Stimulated activated CD8-positive, alpha-beta memory T cell treated with anti-CD3 and anti-CD28 coated beads, Interleukin-7, amount 100 ng/mL, for 24 hours (primary cell): ENCODE results near the gene CREM.
"Not testable (repeated sequence)": the region's sequence is repeated elsewhere in the genome, so short reads cannot be mapped to it uniquely, and the experiment has no call there.

ENCODE experiments used
- DNase-seq: peaks from one replicate; pipeline ENCODE4 v3.0.0-alpha.2; 2020; ENCODE audit warnings: low read depth

CREM gene

DNA sequence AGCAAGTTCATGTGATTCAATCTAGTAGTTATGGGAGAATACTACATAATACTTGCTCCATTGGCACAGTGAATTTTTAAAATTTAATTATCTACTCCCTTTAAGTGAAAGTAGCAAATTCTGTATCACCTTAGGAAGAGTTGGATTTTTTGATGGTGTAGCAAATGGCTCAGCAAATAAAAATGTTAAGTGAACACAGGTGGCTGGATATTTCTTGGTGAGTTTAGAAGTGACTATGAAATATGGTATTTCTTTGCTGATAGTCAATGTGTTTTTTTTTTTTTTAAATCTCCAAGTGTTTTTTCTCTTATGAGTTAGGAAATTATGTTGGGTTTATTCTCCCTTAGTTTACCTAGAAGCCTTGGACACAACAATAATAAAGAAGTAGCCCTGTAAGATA, 67.8 kb downstream of the CREM start:
- DNase-seq, result no peak

DNA sequence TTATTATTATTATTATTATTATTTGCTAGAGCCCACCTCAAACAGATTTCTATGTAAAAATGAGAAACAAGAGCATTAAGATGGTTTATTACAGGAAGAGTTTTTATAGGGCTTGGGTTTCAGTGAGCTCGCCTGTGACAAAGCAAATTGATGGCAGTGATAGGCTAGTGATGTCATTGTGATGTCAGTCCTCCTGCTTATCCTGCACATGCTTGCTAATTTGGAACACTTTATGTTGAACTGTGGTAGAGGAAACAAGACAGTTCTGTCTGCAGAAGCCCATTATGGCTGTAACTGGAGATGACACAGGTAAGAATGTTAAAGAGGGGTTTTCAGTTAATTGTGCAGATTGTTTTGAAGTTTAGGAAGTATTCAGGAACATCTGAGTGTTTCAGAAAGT, 68.3 kb downstream of the CREM start:
- DNase-seq, result no peak

DNA sequence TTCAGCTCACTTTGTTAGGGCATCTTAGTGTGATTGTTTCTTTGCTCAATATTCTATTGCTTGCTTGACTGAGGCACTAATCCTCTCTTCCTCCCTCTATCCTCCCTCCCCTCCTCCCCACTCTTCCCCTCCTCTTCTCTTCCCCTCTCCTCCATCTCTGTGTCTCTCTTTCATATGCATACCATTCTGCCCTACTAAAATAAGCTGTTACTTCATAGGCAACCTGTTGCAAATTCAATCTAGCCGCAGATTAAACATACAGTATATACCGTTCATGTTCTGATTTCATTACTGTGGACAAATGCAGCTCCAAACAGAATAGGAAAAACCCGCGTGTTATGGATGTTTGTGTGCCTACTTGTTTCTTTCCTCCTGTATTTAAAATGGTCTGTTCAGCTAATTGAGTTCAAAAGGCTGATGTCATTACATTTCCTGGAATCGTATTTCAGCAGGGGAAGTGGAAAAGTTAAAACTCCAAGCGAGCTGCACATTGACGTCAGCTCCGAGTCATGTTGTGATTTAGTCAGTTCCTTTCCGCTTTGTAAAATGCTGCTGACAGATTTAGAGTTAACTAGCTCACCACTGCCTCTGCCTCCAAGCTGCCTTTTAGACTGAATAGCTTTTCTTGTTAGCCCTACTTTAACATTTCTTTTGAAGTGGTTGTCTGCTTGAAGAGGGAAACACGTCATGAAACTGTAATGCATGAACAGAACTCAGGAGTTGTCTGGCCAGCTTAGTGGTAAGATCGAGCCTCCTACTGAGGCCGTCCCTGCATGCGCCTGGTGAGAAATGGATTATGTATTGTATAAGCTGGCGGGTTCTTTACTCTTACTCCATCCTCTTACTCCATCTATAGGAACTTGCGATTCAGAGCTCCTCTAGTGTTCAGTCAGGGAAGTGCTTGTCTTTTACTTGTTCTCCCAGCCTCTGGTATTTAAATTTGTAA, 69.0 kb downstream of the CREM start:
- peak; percentile 35 for DNase-seq

DNA sequence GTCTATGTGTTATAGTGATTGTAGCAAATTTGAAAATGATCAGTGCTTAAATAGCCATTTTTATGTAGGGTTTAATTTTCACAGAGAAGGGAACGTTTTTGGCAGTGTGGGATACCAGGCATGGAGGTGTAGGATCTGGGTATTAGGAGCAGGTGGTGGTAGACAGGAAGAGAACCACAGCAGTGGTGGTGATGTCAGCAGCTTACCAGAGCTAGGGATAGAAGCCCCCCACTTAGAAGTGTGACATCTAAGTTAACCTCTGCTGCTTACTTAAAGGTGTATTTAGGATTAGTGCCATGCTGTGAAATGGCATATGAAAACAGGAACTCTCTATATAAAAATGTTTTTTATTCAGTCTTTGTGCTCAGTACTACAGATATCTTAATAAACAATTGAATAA, 73.8 kb downstream of the CREM start:
- no peak for DNase-seq

DNA sequence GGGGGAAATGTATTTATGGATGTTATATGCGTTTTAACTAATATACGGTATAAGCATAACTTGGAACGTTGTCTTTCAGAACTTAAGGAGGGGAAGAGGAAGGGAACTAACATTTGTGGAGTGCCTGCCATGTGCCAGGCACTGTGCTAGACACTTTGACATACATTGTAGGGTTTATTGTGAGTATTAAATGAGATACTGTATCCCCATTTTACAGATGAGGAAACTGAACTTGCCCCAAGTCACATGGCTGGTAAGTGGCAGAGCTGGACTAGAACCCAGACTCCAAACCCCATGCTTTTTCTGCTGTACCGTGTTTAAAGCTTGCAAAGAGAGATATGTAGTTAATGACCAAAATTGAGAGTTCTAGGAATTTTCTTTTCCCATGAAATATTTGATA, 74.6 kb downstream of the CREM start:
- DNase-seq, result no peak

DNA sequence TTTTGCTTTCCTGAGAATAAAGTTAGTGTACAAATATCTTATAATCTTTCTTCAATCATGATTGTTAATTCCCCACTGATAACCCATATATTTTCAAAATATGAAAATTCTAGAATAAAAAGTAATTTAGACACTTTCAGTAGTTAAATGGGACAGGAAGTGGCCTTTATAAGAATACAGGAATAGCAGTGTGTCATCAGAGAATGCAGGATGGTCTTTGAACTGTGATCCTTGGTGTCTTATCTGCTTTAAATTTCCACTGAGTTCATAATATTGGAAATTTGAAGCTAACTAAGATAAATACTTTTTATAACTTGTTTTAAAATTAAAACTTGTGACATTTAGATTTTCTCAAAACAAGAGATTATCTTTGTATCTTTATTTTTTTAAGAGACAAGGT, 75.4 kb downstream of the CREM start:
- no peak for DNase-seq

DNA sequence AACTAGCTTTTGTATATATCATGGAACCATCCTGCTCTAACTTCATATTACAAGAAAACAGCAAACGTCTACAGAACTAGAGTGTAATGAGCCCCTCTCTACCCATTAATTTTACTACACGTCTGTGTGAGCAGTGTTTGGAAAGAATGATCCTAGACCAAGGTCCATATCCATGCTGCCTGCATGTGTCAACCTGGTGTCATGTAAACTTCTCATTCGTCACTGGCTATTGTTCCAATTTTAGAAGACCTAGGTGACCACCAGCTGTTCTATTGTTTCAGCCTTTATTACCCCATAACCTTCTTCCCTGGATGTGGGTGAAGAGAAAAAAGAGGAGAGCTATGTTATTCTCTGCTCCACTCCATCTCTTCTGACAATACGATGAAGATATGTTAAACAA, 77.1 kb downstream of the CREM start:
- DNase-seq, result no peak

DNA sequence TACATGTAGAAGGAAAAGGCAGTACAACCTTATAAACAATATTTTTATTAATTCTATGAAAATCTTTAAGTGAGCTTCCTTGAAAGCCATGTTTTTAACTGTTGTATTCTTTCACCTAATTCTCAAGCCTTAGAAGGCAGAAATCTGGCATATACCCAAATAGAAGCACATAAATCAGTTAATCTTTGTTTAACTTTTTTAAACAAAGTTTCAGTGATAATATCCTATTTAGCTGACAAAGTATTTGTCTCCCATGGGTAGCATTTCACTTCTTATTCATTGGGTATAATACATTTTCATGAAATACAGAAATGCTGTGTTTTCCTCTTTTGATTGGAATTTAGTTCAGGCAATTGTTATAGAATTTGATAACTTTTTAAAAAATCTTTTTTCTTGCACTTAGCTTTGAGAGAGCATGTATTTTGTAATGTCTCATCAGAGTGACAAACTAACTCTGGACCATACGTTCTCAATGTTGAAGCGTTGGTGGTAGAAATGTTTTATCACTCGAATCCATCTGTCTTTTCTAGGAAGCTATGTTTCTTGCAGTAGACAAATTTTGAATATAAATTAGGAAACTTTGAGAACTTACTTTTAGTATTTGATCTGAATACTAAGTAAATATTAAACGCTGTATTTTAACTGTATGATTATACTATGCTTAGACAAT, 78.1 kb downstream of the CREM start:
- DNase-seq, result no peak

DNA sequence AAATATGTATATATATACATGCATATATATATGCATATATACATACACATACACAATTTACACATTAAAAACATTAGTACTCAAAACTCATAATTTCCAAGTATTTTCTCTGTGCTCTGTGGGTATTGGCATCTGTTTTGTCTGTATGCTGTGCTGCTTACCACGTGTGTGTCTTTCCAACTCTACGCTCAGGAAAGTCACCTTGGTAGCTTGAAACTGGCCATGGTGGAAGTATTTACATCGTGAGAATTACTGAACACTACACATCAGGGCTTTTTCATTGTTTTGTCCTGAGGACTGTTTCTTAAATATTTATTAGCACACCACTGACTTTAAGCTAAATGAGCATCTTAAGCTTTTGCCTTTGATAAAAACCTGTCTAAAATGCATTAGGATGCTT, 79.6 kb downstream of the CREM start:
- no peak for DNase-seq

DNA sequence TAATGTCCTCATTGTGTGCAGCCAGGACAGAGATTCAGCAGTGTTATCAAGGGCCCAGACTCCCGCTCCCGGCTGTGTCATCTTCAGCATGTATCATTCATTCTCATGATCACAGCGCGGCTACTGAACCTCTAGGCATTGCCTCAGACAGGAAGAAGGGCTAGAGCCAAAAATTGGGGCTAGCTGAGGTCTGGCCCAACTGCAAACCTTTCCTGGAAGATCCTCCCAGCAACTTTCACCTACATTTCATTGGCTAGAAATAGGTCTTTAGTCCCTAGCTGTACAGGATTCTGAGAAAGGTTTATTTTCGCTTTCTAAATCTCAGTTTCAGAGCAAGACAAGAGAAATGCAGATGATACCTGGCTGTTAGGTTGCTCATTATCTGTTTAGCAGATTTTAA, 81.9 kb downstream of the CREM start:
- DNase-seq, result no peak

DNA sequence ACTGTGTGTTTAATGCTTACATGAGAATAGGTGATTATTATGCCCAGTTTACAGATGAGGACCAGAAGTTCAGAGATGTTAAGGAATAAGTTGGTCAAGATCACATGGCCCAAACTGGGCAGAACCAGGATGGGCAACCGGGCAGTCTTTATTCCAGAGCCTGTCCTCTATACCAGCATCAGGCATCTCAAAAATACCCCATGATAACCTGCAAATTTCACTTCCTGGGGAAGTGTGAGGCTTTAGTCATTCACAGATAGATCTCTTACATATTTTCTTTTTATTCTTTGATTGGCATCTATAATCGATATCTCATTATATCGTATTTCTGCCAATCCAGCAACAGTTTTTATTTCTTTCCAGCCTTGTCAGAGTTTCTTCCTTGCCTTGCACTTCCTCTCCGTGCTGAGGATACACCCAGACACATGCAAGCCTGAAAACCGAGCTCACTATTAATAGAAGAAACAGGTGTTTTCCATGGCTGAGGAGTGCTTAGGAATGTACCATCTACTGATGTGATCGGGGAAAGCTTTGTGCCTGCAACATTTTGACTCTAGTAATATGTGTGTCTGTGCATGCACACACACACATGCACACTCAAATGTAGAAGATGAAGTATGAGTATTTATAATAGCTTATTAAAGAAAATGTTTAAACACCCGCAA, 82.4 kb downstream of the CREM start:
- DNase-seq, result no peak

DNA sequence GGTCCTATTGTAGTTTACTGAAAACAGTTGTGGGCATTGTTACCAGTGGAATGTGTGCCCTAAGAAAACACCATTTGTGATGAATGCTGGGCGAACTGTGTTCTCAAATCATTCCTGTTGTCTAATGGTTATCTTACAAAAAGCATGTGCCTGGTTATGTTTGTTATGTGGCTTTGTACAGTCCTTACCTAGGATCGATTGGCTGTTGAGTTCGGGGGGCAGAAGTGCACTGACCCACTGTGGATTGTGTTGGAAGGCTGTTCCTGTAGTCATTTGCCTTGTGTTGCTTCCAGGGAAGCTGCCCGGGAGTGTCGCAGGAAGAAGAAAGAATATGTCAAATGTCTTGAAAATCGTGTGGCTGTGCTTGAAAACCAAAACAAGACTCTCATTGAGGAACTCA, 84.3 kb downstream of the CREM start:
- no peak for DNase-seq

DNA sequence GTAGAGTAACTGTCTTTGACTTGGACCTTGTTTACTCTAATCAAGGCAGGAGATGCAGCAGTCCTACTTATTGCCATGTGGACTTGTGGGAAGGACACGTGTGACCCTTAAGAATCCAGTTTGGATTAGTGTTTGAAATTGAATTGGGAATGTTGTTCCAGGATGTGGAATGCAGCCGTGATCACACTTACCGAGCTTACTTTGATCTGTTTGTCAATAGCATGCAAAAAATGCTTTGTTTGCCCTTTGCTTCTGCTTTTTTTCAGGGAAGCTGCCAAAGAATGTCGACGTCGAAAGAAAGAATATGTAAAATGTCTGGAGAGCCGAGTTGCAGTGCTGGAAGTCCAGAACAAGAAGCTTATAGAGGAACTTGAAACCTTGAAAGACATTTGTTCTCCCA, 84.7 kb downstream of the CREM start:
- DNase-seq, result no peak

DNA sequence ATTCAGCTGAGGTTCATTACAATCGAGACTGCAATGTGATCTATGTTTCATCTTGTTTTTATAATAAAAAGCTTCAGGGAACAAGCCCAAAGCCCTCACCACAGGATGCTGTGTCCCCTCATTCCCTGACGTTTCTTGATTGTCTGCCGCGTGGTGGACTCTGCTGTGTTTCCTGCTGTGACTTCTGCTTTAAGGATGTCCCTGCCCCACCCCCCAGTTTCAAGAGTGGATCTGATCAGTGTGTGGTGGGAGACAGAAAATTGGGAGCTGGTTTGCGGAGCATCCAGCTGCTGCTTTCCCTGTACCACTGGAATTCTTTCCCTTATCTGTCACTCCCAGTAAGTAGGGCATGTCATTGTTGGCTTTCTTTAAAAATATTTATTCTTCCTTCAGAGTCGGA, 86.2 kb downstream of the CREM start:
- DNase-seq, result no peak

DNA sequence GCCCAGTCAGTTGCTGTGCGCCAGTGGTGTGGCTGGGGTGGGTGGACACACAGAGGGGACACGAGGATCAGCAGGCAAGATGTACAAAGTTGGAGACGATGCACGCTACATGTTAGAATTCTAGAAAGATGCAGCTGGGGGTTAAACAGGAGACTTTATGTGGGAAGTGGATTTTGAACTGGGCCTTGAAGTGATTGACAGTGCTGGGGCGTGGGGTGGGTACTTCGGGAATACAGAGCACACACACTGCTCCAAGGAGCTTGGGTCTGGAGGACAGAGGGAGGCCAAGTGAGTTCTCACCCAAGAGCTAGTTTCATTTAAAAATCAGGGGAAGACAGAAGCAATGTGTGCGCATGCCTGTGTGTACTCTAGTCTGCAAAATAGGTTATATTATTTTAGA, 87.1 kb downstream of the CREM start:
- DNase-seq, result no peak

DNA sequence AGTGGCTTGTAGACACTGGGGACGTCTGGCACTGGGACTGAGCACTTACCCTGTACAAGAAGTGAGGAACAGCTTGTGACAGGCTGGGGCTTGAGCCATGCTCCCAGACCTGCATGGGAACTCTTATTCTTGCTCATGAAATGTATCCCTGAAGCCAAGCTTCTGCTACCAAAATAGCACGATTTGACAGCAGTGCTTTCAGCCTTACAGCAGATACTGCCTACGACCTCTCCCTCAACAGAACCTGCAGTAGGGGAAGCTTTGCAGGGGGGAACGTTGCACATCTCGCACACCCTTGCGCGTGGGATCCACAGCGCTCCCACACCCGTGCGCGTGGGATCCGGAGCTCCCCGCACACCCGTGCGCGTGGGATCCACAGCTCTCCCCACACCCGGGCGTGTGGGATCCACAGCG, 88.0 kb downstream of the CREM start:
- no peak for DNase-seq

DNA sequence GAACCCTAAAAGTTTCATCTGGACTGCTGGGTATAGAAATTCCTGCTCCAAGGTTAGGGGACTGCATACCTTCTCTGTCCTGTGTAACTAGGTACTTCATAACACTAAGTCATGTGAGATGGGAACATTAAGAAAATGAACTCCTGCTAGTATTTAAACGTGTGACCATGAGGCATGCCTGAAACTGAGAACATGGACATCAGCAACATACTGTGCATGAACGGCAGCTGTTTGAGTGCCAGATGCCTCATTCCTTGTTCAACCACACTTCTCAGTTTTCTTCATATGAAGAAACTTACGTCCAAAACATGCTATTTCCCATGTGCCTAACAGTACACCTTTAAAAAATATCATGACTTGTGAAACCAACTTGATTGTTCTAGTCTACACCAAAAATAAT, 88.5 kb downstream of the CREM start:
- no peak for DNase-seq

DNA sequence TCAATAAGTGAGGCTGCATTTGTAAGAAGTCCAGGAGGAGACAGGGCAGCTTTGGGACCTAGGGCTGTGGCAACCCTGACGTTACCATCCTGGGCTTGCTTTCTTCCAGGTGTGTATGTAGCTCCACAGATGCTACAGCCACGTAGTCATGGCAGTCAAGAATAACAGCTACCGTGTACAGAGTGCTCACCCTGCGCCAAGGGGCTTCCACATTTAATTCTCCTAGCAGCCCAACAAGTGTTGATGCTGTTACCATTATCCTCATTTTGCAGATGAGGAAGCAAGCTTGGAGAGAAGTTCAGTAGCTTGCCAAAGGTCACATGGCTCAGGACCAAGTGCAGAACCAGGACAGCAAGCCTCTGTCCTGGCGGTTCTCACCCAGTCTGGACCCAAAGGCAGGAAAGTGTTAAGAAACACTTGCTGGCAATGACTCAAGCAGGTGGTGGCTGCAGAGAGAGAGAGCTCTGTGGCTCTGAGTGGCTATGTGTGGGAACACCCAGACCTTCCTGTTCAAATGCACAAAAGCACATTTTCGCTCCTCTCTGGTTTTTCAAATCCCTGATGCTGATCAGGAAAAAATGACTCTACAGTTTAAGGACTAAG, 89.8 kb downstream of the CREM start:
- no peak for DNase-seq

DNA sequence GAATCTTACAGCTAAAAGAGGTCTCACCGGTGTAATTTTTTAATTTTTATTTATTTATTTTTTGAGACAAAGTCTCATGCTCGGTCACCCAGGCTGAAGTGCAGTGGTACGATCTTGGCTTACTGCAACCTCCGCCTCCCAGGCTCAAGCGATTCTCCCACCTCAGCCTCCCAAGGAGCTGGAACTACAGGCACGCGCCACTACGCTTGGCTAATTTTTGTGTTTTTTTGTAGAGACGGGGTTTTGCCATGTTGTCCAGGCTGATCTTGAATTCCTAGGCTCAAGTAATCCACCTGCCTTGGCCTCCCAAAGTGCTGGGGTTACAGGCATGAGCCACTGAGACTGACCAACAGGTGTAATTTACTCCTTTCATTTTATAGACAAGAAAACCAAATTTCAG, 90.3 kb downstream of the CREM start:
- DNase-seq, result not testable (repeated sequence)

DNA sequence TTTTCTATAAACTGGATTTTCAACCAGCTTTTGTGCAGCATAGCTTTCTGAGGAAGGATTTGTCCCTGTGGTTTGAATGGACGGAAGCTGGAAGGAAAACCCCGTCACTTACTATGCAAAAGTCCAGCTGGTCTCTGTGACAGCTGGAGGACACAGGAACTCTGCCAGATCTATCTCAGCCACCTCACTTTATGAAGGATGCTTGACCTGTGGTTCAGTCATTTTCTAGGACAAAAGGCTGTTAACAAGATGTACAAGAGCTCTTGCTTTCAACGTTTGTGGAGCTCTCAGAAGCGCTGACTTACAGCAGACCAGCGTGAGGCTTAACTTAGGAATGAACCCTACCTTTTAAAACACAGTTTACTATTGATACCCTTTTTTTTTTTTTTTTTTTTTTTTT, 90.8 kb downstream of the CREM start:
- no peak for DNase-seq

DNA sequence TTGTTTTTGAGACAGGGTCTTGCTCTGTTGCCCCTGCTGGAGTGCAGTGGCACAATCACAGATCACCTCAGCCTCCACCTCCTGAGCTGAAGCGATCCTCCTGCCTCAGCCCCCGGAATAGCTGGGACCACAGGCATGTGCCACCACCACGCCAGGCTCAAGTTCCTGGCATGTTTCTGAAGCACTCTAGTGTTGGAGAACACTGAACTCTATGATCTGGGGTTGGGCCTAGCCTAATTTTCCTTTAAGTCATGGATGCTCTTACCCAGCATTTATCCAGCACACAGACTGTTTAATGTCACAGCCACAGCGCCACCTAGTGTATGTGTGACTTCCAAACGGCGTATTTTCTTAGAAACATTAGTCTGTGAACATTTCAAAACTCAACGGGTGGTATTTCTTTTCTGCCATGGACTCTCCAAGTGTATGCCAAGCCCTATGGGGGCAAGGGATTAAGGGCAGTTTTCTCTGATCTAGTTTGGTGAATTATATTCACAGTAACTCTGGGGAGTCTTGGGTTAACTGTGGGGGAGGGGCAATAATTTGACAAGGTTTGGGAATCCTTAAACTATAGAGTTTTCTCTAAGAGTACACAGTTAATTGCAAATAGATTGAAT, 91.8 kb downstream of the CREM start:
- DNase-seq, result peak; percentile 65

DNA sequence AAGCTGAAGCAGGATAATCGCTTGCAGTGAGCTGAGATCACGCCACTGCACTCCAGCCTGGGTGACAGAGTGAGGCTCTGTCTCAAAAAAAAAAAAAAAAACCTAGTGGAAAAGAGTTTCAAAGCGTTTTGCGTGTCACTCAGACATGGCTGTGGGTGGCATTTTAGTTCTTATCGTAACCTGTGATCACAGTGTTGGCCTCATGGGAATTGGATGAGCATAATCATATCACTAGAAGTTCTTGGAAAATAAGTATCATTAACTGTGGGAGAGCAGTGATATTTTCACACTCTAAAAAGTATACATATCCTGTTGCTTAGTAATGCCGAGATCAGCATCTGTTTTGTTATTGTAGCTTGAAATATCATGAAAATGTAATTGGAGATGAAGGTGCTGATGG, 92.6 kb downstream of the CREM start:
- DNase-seq, result no peak
